Mesodermal cell (in vitro differentiated cells): Measurements from ENCODE around the gene PMFBP1.

Source experiments
- H3K27ac ChIP-seq: 2 replicates; pipeline ENCODE4 v1.7.0; 2013; ENCODE audit warnings: mild to moderate bottlenecking, low read depth, low read length, moderate library complexity; ENCODE audit not compliant: severe bottlenecking
- H3K36me3 ChIP-seq: 2 replicates; pipeline ENCODE4 v1.7.1; 2013; ENCODE audit warnings: mild to moderate bottlenecking, low read length, moderate library complexity; ENCODE audit not compliant: control insufficient read depth, insufficient read depth
- H3K4me1 ChIP-seq: one replicate; pipeline ENCODE4 v1.7.1; 2013; ENCODE audit warnings: mild to moderate bottlenecking, low read length; ENCODE audit not compliant: insufficient read depth, control insufficient read depth, poor library complexity, severe bottlenecking
- H3K4me3 ChIP-seq: 2 replicates; pipeline ENCODE4 v1.7.0; 2013; ENCODE audit warnings: low read length, control low read depth, mild to moderate bottlenecking; ENCODE audit not compliant: insufficient read depth, poor library complexity, severe bottlenecking; ENCODE audit errors: extremely low read depth
- H3K9me3 ChIP-seq: 2 replicates; pipeline ENCODE4 v1.7.1; 2013; ENCODE audit warnings: mild to moderate bottlenecking, low read length, moderate library complexity; ENCODE audit not compliant: control insufficient read depth
- whole genome bisulfite sequencing, 2 experiments: methylation state at CpG; one replicate each; pipeline ENCODE4 v1.1.5; 2013; ENCODE audit warnings: missing lambda C conversion rate in 2 of 2; ENCODE audit not compliant: insufficient coverage in 2 of 2; 5-methylcytosine and 5-hydroxymethylcytosine counted together

The PMFBP1 gene

DNA sequence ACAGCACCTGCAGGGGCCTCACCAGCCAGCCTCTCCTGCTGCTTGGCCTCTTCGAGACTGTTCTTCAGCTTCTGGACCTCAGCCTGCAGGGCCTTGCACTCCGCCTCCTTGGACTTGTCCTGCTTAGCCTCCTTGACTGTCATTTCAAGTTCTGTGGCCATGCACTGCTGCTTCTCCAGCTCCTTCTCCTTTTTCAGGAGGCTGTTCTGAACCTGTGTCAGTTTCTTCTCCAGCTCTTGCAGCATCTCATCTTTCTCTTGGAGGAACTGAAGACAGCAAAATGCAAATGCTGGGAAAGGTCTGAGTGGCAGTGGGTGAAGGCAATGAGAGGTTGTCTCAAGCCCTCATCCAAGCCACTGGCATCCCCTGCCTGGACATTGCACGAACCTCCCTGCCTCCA lies 39.2 kb downstream of the PMFBP1 start:
- Histone ChIP-seq H3K9me3 (no peaks in the 10 kb centered on the region), H3K36me3 (no peaks in the 10 kb centered on the region), H3K4me1 (peaks cover 6% of the 10 kb centered on the region), H3K4me3 (no peak overlapping the region), H3K27ac (no peak overlapping the region)
- 90 to 92% methylated on average over 2 of the region's 3 CpGs for WGBS, 2 experiments

DNA sequence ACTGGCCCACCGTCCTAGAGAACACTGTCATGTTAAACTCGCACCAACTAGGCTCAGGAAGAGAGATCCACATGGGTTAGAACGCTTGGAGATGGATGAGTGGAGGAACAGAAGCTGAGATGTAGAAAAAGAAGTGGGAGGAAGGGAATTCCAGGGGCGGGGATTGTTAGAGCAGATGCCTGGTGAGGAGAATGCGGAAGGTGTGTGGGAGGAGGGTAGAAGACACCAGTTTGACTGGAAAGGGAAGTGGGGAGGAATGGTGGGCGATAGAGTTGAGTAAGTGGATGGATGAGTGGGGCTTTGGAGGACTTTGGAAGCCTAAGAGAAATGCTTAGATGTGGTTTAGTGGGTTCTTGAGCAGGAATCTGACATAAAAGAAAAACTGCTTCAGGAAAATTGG lies 40.9 kb downstream of the PMFBP1 start:
- Histone ChIP-seq H3K4me3 (no peak overlapping the region), H3K9me3 (no peaks in the 10 kb centered on the region), H3K27ac (no peak overlapping the region), H3K36me3 (no peaks in the 10 kb centered on the region), H3K4me1 (peaks cover 6% of the 10 kb centered on the region)
- 62 to 67% methylated on average over 5 to 6 of the region's 6 CpGs for WGBS, 2 experiments

DNA sequence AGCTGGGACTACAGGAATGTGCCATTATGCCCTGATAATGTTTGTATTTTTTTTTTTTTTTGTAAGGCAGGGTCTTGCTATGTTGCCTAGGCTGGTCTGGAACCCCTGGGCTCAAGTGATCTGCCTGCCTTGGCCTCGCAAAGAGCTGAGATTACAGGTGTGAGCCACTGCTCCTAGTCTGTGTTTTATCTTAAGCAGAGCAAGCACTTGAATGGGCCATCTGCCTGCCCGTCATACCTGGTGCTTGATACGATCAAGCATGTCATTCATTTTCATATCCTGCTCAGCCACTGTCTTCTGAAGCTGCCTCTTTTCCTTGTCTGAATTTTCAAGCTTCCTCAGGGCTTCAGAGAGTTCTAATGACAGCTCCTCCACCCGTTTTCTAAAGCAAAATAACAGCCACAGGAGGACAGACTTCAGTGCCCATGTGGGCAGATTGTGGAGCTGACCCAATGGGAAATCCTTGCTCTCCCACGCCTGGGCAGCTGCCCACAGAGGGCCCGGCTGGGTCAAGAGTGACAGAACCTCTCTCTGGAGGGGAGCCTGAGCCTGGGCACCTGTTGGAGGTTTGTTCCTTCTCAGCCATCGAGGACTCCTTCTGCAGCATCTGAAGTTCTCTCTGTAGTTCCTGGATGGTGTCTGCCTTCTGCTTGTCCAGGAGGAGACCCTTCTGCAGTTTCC lies 41.8 kb downstream of the PMFBP1 start:
- Histone ChIP-seq H3K4me3 (no peak overlapping the region), H3K27ac (no peak overlapping the region), H3K4me1 (peaks cover 6% of the 10 kb centered on the region), H3K36me3 (no peaks in the 10 kb centered on the region), H3K9me3 (no peaks in the 10 kb centered on the region)
- 87 to 90% methylated on average over 7 of the region's 7 CpGs for WGBS, 2 experiments

DNA sequence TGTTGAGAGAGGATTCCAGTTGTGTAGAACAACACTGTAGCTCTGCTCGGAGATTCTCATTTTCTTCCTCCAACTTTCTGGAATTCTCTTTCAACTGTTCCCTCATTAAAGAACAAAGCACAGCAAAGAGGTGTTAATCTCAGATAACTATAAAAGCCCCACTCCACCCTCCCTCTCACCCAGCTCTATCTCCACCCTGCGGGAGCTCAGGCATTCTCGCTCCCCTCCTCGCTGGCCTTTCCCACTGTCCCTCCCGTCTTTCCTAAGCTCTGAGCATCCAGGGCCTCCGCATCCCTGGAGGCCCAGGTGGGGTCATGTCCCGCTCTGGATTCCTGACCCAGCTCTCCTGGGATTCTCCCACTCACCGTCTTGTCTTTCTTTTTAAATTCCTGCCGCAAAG lies 43.3 kb downstream of the PMFBP1 start:
- Histone ChIP-seq H3K36me3 (no peaks in the 10 kb centered on the region), H3K9me3 (no peaks in the 10 kb centered on the region)
- 49 to 58% methylated on average over 8 to 9 of the region's 9 CpGs for WGBS, 2 experiments

DNA sequence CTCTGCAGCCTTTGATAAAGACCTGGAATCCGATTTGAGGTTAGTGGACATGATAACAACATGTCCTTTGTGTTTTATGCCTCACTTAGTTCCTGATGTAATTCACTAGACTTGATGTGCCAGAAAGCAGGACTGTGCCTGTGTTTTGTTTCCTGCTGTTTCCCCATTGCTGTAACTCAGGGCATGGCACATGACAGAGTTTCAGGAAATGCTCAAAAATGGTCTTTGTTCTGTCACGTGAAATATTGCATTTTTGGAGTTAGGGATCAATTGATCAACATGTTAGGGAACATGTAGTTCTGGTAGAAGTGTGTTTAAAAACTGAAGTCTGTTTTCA lies 45.6 kb downstream of the PMFBP1 start:
- H3K9me3 ChIP-seq: no peaks in the 10 kb centered on the region
- no peak overlapping the region for H3K27ac ChIP-seq
- WGBS, 2 experiments: 94 to 100% methylated on average over 1 of the region's 2 CpGs
- H3K4me3 ChIP-seq: no peak overlapping the region
- H3K4me1 ChIP-seq: peaks cover 6% of the 10 kb centered on the region
- H3K36me3 ChIP-seq: no peaks in the 10 kb centered on the region

More for the DNA sequence above, 43.3 kb downstream of the PMFBP1 start:
- H3K27ac ChIP-seq: no peak overlapping the region
- peaks cover 6% of the 10 kb centered on the region for H3K4me1 ChIP-seq
- no peak overlapping the region for H3K4me3 ChIP-seq

DNA sequence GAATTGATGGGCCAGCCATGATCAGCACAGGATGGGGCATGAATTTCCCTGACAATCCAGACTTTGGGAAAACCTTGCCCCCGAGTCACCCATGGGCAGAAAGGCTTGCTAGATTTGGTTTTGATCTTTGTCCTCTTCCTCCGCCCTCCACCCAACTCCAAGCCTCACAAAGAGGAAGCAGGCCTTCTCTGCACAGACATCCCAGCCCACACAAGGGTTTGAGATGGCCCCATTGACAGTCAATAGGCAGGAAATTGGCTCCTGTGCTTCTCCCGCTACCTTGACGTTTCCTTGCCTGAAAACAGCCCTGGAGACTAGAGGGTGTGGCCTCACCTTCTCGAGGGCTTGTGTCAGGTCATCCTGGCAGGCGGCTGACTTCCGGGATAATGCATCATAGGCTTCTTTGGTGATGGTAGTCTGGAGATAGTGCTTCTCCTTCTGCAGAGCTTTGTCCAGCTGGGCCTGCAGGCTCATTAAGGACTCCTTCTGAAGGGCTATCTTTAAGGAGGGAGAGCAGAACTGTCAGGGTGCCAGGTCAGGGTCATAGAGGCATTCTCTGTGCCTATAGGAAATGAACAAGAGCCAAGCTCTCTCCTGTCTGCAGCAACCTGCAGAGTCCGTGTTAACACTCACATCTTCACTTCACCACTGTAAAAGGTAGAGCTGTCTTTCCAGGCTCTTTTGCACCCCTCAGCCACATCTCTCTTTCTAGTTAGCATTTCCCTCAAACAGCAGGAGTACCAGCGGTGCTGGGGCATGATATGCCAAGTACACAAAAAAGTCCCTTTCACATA lies 46.1 kb downstream of the PMFBP1 start:
- WGBS, 2 experiments: 88 to 93% methylated on average over 5 to 7 of the region's 9 CpGs

DNA sequence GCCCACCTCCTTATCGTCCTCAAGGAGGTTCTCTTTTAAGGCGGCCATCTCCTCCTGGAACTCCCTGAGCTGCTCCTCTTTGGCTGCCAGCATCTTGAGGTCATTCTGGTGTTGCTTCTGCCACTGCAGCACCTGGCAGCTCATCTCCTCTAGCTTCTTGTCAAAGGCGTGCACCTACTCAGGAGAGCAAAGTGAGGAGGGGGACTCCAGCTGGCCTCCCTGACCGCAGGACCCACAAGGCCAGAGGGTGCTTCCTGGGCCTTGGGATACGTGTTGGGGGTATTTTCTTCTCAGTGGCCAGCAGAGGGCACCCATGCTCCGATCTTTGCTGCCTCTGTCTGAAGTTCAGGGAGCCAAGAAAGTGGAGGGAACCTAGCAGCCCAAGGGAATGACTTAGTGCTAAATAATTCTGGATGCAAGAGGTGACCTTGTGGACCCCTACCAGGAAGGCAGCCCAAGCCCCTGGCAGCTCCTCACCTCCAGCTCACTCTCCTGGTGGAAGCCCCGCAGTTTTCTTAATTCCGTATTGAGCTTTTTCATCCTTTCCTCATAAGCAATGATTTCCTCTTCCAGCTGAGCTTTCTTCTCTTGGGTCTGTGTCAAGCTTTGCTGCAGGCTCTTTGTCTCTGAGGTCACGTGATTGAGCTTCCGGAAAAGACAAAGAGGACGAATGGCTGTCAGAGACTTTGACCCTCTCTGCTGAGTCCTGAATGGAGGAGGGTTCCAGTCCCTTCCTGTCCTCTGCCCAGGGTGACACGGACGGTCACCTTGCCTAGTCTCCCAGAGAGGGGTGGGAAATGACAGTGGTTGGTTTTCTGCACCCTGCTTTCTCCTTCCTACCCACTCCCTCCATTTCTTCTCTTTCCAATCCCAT lies 47.0 kb downstream of the PMFBP1 start:
- 31 to 53% methylated on average over 7 to 12 of the region's 13 CpGs for WGBS, 2 experiments
- H3K36me3 ChIP-seq: no peaks in the 10 kb centered on the region
- no peak overlapping the region for H3K27ac ChIP-seq
- H3K9me3 ChIP-seq: no peaks in the 10 kb centered on the region
- H3K4me3 ChIP-seq: no peak overlapping the region
- H3K4me1 ChIP-seq: no peaks in the 10 kb centered on the region

More for the DNA sequence above, 46.1 kb downstream of the PMFBP1 start:
- no peaks in the 10 kb centered on the region for H3K36me3 ChIP-seq
- H3K4me1 ChIP-seq: peaks cover 3% of the 10 kb centered on the region
- no peaks in the 10 kb centered on the region for H3K9me3 ChIP-seq
- no peak overlapping the region for H3K27ac ChIP-seq
- H3K4me3 ChIP-seq: no peak overlapping the region

DNA sequence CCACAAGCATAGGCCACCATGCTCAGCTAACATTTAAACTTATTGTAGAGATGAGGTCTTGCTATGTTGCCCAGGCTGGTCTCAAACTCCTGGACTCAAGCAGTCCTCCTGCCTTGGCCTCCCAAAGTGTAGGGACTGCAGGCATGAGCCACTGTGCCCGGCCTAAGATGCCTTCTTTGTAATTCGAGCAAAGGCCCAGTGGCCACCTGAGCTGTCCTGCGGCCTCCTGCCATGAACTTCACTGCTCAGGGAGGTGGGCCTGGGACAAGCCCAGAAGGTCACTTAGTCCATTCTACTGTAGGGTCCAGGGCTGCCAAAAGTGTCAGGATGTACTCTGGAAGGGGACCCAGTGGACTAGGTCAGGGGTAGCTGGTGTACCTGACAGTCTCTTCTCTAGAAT lies 47.8 kb downstream of the PMFBP1 start:
- H3K9me3 ChIP-seq: no peaks in the 10 kb centered on the region
- H3K4me3 ChIP-seq: no peak overlapping the region
- WGBS, 2 experiments: 86 to 93% methylated on average over 3 of the region's 3 CpGs
- H3K36me3 ChIP-seq: no peaks in the 10 kb centered on the region
- H3K27ac ChIP-seq: no peak overlapping the region
- H3K4me1 ChIP-seq: no peaks in the 10 kb centered on the region

DNA sequence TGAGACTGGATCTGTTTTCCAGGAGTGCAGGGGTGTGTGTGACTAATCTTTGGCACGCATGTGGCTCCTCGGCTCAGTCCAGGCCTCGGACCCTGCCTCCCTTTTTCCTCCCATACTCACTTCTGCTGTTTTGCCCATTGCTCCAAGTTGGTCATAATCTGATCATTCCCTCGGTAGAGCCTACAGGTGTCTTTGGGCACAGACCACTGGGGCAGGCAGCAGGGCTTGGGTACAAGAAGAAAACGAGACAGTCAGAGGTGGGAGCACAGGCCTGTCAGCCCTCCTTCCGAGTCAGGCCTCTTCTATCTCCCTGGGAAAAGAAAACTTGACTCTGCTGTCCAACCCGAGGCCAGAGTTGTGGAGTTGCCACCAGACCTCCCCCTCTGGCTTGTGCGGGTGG lies 48.5 kb downstream of the PMFBP1 start:
- Histone ChIP-seq H3K36me3 (no peaks in the 10 kb centered on the region), H3K4me3 (no peak overlapping the region), H3K9me3 (no peaks in the 10 kb centered on the region), H3K4me1 (no peaks in the 10 kb centered on the region), H3K27ac (no peak overlapping the region)
- 68 to 72% methylated on average over 4 to 5 of the region's 8 CpGs for WGBS, 2 experiments

DNA sequence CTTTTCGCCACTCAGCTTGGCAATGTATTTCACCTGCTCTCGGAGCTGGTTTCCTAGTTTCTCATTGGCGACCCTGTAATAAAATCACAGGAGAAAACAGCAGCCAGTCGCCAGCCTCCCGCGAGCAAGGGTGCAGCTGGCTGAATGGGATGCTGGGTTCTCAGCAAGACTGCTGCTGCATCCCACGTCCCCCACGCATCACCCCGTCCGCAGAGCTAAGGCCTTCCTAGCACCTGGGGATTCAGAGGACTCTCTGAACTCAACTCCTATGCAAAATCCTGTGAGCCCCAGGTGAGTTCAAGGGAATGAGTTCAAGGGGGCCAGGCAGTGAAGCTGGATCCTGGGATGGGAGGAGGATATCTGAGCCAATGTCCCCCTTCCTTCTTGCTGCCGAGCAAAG lies 49.0 kb downstream of the PMFBP1 start:
- no peaks in the 10 kb centered on the region for H3K4me1 ChIP-seq
- no peak overlapping the region for H3K4me3 ChIP-seq
- no peak overlapping the region for H3K27ac ChIP-seq
- H3K36me3 ChIP-seq: no peaks in the 10 kb centered on the region
- no peaks in the 10 kb centered on the region for H3K9me3 ChIP-seq
- WGBS, 2 experiments: 78 to 92% methylated on average over 6 to 10 of the region's 11 CpGs
